ENCODE data around the gene SGIP1. TPM values are rescaled to one million over a fixed set of nuclear protein-coding genes. Genes with fewer than 3 reads are reported as not detected.

The SGIP1 gene
- total and polyA plus RNA-seq, 8 donors: 6.8 to 16.6 (median 8.6) TPM

GRCh38 chr1:66506991-66507390, 27.0 kb upstream of the SGIP1 start:
- H3K36me3 ChIP-seq: no peaks in the 10 kb centered on the region
- no peak overlapping the region for H3K27ac ChIP-seq
- ATAC-seq: no peak
- no peaks in the 10 kb centered on the region for H3K9me3 ChIP-seq
- intact Hi-C loops (cut with DNase I): no loop called here
- DNase-seq: no peak
- no peaks in the 10 kb centered on the region for H3K4me1 ChIP-seq
- H3K27me3 ChIP-seq: no peaks in the 10 kb centered on the region
- H3K4me3 ChIP-seq: no peak overlapping the region
- TF ChIP-seq CTCF (IDR thresholded peaks at IDR 0.05): no peak

DNA sequence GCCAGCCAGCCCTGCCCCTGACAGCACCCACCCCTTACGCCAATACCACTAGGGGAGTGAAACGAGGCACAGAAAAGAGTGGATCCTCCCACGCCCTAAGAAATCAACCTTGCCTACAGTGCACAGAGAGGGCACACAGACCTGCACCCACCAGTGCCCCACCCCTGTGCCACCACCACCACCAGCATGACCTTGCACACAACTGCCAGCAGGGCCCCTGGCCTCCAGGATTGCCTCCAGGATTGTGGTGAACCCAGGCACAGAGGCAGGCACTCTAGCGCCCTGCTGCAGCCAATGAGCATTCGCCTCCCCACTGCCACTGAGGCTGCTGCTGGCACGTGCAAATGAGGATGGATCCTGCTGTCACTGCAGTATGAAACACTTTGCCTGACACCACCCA, 23.5 kb upstream of the SGIP1 start:
- DNase-seq: peak in 1 of 4 donors; percentile 37
- no peak for TF ChIP-seq CTCF (IDR thresholded peaks at IDR 0.05)
- Histone ChIP-seq H3K27me3 (no peaks in the 10 kb centered on the region), H3K4me1 (no peaks in the 10 kb centered on the region), H3K9me3 (no peaks in the 10 kb centered on the region), H3K36me3 (no peaks in the 10 kb centered on the region), H3K27ac (no peak overlapping the region), H3K4me3 (no peak overlapping the region)
- no peak for ATAC-seq
- intact Hi-C loops (cut with DNase I): no loop called here

- no peak for TF ChIP-seq CTCF (IDR thresholded peaks at IDR 0.05)
- no peak for ATAC-seq
- Histone ChIP-seq H3K36me3 (no peaks in the 10 kb centered on the region), H3K9me3 (no peaks in the 10 kb centered on the region), H3K27me3 (no peaks in the 10 kb centered on the region), H3K4me3 (no peak overlapping the region), H3K27ac (no peak overlapping the region), H3K4me1 (no peaks in the 10 kb centered on the region)
- DNase-seq: no peak
- intact Hi-C loops (cut with DNase I): no loop called here
These were observed 22.8 kb upstream of the SGIP1 start for GRCh38 chr1:66511118-66511517.

- DNase-seq (no peak), ATAC-seq (no peak)
- H3K9me3 ChIP-seq: no peaks in the 10 kb centered on the region
- H3K4me3 ChIP-seq: no peak overlapping the region
- H3K36me3 ChIP-seq: no peaks in the 10 kb centered on the region
- intact Hi-C loops (cut with DNase I): no loop called here
- H3K4me1 ChIP-seq: no peaks in the 10 kb centered on the region
- TF ChIP-seq CTCF (IDR thresholded peaks at IDR 0.05): no peak
- no peaks in the 10 kb centered on the region for H3K27me3 ChIP-seq
- H3K27ac ChIP-seq: no peak overlapping the region
These were observed 16.0 kb upstream of the SGIP1 start for GRCh38 chr1:66517959-66518358.

GRCh38 chr1:66518654-66519053, 15.3 kb upstream of the SGIP1 start:
- intact Hi-C loops (cut with DNase I): no loop called here
- H3K4me1 ChIP-seq: no peaks in the 10 kb centered on the region
- no peak overlapping the region for H3K27ac ChIP-seq
- no peak for ATAC-seq
- H3K27me3 ChIP-seq: no peaks in the 10 kb centered on the region
- no peaks in the 10 kb centered on the region for H3K36me3 ChIP-seq
- H3K9me3 ChIP-seq: no peaks in the 10 kb centered on the region
- no peak for TF ChIP-seq CTCF (IDR thresholded peaks at IDR 0.05)
- H3K4me3 ChIP-seq: no peak overlapping the region
- DNase-seq: no peak
